OCI-M2 (cell line): ENCODE results near the gene PLIN4.

Experiments used
- DNase-seq: peaks from one replicate; lab custom pipeline; 2025; ENCODE audit not compliant: unreplicated experiment; lab: John Stamatoyannopoulos, UW

PLIN4 gene

GRCh38 chr19:4456843-4457653 lies 61.2 kb downstream of the PLIN4 start:
- DNase-seq = no peak

GRCh38 chr19:4456476-4456842 lies 61.8 kb downstream of the PLIN4 start:
- DNase-seq = no peak

GRCh38 chr19:4455719-4456475 lies 62.4 kb downstream of the PLIN4 start:
- no peak for DNase-seq

- no peak for DNase-seq
Measured at GRCh38 chr19:4454747-4455718, 63.3 kb downstream of the PLIN4 start.

- no peak for DNase-seq
Measured at GRCh38 chr19:4453232-4454179, 64.8 kb downstream of the PLIN4 start.

- DNase-seq = no peak
Measured at GRCh38 chr19:4452230-4452990, 65.9 kb downstream of the PLIN4 start.
